Prostate gland (tissue), 2 donors: Measurements from ENCODE around the gene KDM4D. TPM values are rescaled to one million over a fixed set of nuclear protein-coding genes. Genes with fewer than 3 reads are reported as not detected.
A peak's percentile ranks its signal among the peaks of the same experiment; 100 is the strongest.

Experiments
- DNase-seq: peaks from one replicate; pipeline ENCODE4 v3.0.0-alpha.2; 2019; ENCODE audit warnings: low spot score
- H3K27ac ChIP-seq, 2 donors: fragments of 200-600 bp; sonication (generic); 2 replicates each; pipeline ENCODE4 v1.5.1; 2017 to 2019
- H3K27me3 ChIP-seq: fragments of 200-600 bp; sonication (generic); replicated peaks from 2 replicates; pipeline ENCODE4 v1.5.1; 2019; ENCODE audit not compliant: insufficient read depth
- H3K36me3 ChIP-seq, 2 donors: fragments of 200-600 bp; sonication (generic); 1 replicate in 1 of 2; 2 replicates in 1 of 2; pipeline versions ENCODE4 v1.5.1 to v1.8.1; 2017 to 2019
- H3K4me1 ChIP-seq: fragments of 200-600 bp; sonication (generic); replicated peaks from 2 replicates; pipeline ENCODE4 v1.5.1; 2019
- H3K4me3 ChIP-seq, 2 donors: fragments of 200-600 bp; sonication (generic); 2 replicates each; pipeline ENCODE4 v1.5.1; 2017 to 2019
- H3K9me3 ChIP-seq: fragments of 200-600 bp; sonication (generic); 2 replicates; pipeline ENCODE4 v1.5.1; 2017
- CTCF ChIP-seq, 4 experiments: fragments of 200-600 bp in 2 of 4; fragments of 450-650 bp in 2 of 4; sonication (generic) in 2 of 4; IDR thresholded peaks; 1 replicate in 3 of 4; 2 replicates in 1 of 4; pipeline ENCODE4 v1.5.1; 2016 to 2019; ENCODE audit warnings: antibody characterized with exemption in 4 of 4, mild to moderate bottlenecking in 2 of 4, moderate library complexity in 2 of 4
- POLR2A ChIP-seq: fragments of 450-650 bp; IDR thresholded peaks from one replicate; pipeline ENCODE4 v1.6.1; 2016; ENCODE audit warnings: antibody characterized with exemption, mild to moderate bottlenecking
- POLR2AphosphoS5 ChIP-seq: sonication (generic); formaldehyde crosslinking; IDR thresholded peaks from one replicate; pipeline ENCODE4 v1.6.1; 2017; ENCODE audit warnings: antibody characterized with exemption
- WGBS: methylation state at CpG from one replicate; pipeline ENCODE4 v1.1.5; 2018; 5-methylcytosine and 5-hydroxymethylcytosine counted together
- intact Hi-C: fragments of 100-400 bp; cut with DNase I; formaldehyde crosslinking; loops from one replicate; pipeline ENCODE4 v1.14.2; 2022
- total RNA-seq, 2 donors: library from RNA; depleted of rRNA; stranded (reverse); fragments of >200 nt; gene quantifications; one replicate each; pipeline ENCODE4 v1.1.0, GENCODE V29; 2016

KDM4D gene
- total RNA-seq, 2 donors from 2014 or later, result 2.6 to 9.9 TPM

- TF ChIP-seq CTCF (IDR thresholded peaks at IDR 0.05) (no peak), POLR2A (no peak), POLR2AphosphoS5 (no peak)
- no peaks in the 10 kb centered on the region for H3K9me3 ChIP-seq
- no peaks in the 10 kb centered on the region for H3K4me1 ChIP-seq
- no peaks in the 10 kb centered on the region for H3K36me3 ChIP-seq
- H3K27ac ChIP-seq, result peak overlapping the region in 1 of 2 donors; percentile 12
- 74% methylated on average over 4 of the region's 4 CpGs for WGBS
- no peak overlapping the region for H3K4me3 ChIP-seq
- intact Hi-C loops, result no loop called here
- DNase-seq, result no peak
- H3K27me3 ChIP-seq, result no peaks in the 10 kb centered on the region
These were observed 39.1 kb upstream of the KDM4D start for GRCh38 chr11:94934362-94934761.

GRCh38 chr11:94934846-94935245, 38.7 kb upstream of the KDM4D start:
- Histone ChIP-seq H3K9me3 (no peaks in the 10 kb centered on the region), H3K4me1 (no peaks in the 10 kb centered on the region), H3K4me3 (no peak overlapping the region), H3K27ac (no peak overlapping the region), H3K27me3 (no peaks in the 10 kb centered on the region), H3K36me3 (no peaks in the 10 kb centered on the region)
- DNase-seq, result no peak
- intact Hi-C loops, result no loop called here
- TF ChIP-seq POLR2A (no peak), POLR2AphosphoS5 (no peak), CTCF (IDR thresholded peaks at IDR 0.05) (no peak)
- 89% methylated on average over 3 of the region's 3 CpGs for WGBS

GRCh38 chr11:94938095-94939055, 35.1 kb upstream of the KDM4D start:
- H3K4me1 ChIP-seq, result no peaks in the 10 kb centered on the region
- 28% methylated on average over 9 of the region's 9 CpGs for WGBS
- TF ChIP-seq POLR2AphosphoS5 (peak; percentile 64), CTCF (IDR thresholded peaks at IDR 0.05) (no peak)
- no peak overlapping the region for H3K4me3 ChIP-seq
- no peaks in the 10 kb centered on the region for H3K36me3 ChIP-seq
- H3K9me3 ChIP-seq, result no peaks in the 10 kb centered on the region
- no peaks in the 10 kb centered on the region for H3K27me3 ChIP-seq
- H3K27ac ChIP-seq, result peak overlapping the region in 1 of 2 donors; percentile 42
- intact Hi-C loops, result no loop called here
- DNase-seq, result peak; percentile 36

- no peak overlapping the region for H3K4me3 ChIP-seq
- no peaks in the 10 kb centered on the region for H3K27me3 ChIP-seq
- no peak overlapping the region for H3K27ac ChIP-seq
- H3K36me3 ChIP-seq, result no peaks in the 10 kb centered on the region
- DNase-seq, result no peak
- H3K4me1 ChIP-seq, result no peaks in the 10 kb centered on the region
- intact Hi-C loops, result no loop called here
- H3K9me3 ChIP-seq, result no peaks in the 10 kb centered on the region
- WGBS, result 93% methylated on average over 2 of the region's 2 CpGs
- TF ChIP-seq POLR2AphosphoS5 (no peak), POLR2A (no peak), CTCF (IDR thresholded peaks at IDR 0.05) (no peak)
These were observed 34.2 kb upstream of the KDM4D start for GRCh38 chr11:94939346-94939745.

GRCh38 chr11:94941131-94941530, 32.4 kb upstream of the KDM4D start:
- intact Hi-C loops, result no loop called here

More at GRCh38 chr11:94941131-94941530, 32.4 kb upstream of the KDM4D start:
- DNase-seq, result no peak
- no peaks in the 10 kb centered on the region for H3K36me3 ChIP-seq
- no peak for TF ChIP-seq POLR2AphosphoS5
- no peak for TF ChIP-seq CTCF (IDR thresholded peaks at IDR 0.05)
- TF ChIP-seq POLR2A, result no peak
- no peak overlapping the region for H3K27ac ChIP-seq
- no peaks in the 10 kb centered on the region for H3K9me3 ChIP-seq
- H3K27me3 ChIP-seq, result no peaks in the 10 kb centered on the region
- WGBS, result 80% methylated on average over 4 of the region's 4 CpGs
- H3K4me1 ChIP-seq, result no peaks in the 10 kb centered on the region
- H3K4me3 ChIP-seq, result no peak overlapping the region
